Thyroid gland (tissue), 4 donors: Measurements from ENCODE around the gene ARHGAP18. TPM values are rescaled to one million over a fixed set of nuclear protein-coding genes. Genes with fewer than 3 reads are reported as not detected.

Experiments used
- DNase-seq, 2 donors: peaks; one replicate each; pipeline ENCODE4 v3.0.0-alpha.2; 2019
- H3K27ac ChIP-seq, 3 donors: fragments of 200-600 bp; sonication (generic); 1 replicate in 2 of 3; 2 replicates in 1 of 3; pipeline ENCODE4 v1.5.1; 2016 to 2019; ENCODE audit warnings: mild to moderate bottlenecking in 1 of 3, moderate library complexity in 1 of 3
- H3K27me3 ChIP-seq: fragments of 200-600 bp; sonication (generic); one replicate; pipeline ENCODE4 v1.5.1; 2019
- H3K36me3 ChIP-seq, 2 donors: fragments of 200-600 bp; sonication (generic); one replicate each; pipeline ENCODE4 v1.5.1; 2016 to 2019
- H3K4me1 ChIP-seq, 2 donors: fragments of 200-600 bp; sonication (generic); one replicate each; pipeline ENCODE4 v1.5.1; 2017 to 2019
- H3K4me3 ChIP-seq, 3 donors: fragments of 200-600 bp; sonication (generic); replicated peaks in 1 of 3; 1 replicate in 2 of 3; 2 replicates in 1 of 3; pipeline ENCODE4 v1.5.1; 2016; ENCODE audit warnings: mild to moderate bottlenecking in 1 of 3
- H3K9me3 ChIP-seq: fragments of 200-600 bp; sonication (generic); one replicate; pipeline ENCODE4 v1.5.1; 2017
- POLR2A ChIP-seq, 2 donors: fragments of 450-650 bp; IDR thresholded peaks; one replicate each; pipeline ENCODE4 v1.6.1; 2017; ENCODE audit warnings: antibody characterized with exemption in 2 of 2, mild to moderate bottlenecking in 2 of 2, moderate library complexity in 1 of 2
- WGBS, 2 donors: methylation state at CpG; one replicate each; pipeline ENCODE4 v1.1.5; 2017; 5-methylcytosine and 5-hydroxymethylcytosine counted together
- intact Hi-C: fragments of 100-400 bp; cut with DNase I; formaldehyde crosslinking; loops from one replicate; pipeline ENCODE4 v1.15.1; 2023
- total RNA-seq, 4 donors: library from RNA; depleted of rRNA; stranded (reverse); fragments of >200 nt; gene quantifications; one replicate each; pipeline ENCODE4 v1.2.3, GENCODE V29; 2016
- TF ChIP-seq, protein P1 (sequence below), 6 experiments: fragments of 200-600 bp in 3 of 6; fragments of 450-650 bp in 3 of 6; sonication (generic) in 3 of 6; IDR thresholded peaks; one replicate each; pipeline ENCODE4 v1.5.1; 2016 to 2019; ENCODE audit warnings: antibody characterized with exemption in 6 of 6, mild to moderate bottlenecking in 2 of 6, inconsistent platforms in 1 of 6, moderate library complexity in 1 of 6

ARHGAP18 gene
- total RNA-seq, 4 donors from 2014 or later, result 26.5 to 31.6 (median 28.3) TPM

DNA sequence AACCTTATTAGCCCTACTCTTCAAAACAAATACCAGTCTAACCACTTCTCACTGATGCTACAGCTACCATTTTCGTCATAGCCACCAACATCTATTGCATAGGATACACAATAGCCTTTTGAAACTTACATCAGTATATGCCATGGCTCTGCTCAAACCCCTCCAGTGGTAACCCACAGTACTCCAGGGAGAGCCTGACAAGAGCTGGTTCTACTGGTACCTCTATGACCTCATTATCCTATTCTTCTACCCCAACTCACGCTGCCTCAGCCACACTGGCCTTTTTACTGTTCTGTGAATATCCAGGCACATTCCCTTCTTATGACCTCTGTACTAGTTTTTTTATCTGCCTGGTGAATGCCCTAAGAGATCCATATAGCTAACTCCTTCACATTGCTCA, 157.6 kb downstream of the ARHGAP18 start:
- Histone ChIP-seq H3K27me3 (no peaks in the 10 kb centered on the region), H3K27ac (no peak overlapping the region), H3K4me3 (no peak overlapping the region), H3K36me3 (no peaks in the 10 kb centered on the region), H3K4me1 (no peaks in the 10 kb centered on the region), H3K9me3 (no peaks in the 10 kb centered on the region)
- TF ChIP-seq, protein P1, sequence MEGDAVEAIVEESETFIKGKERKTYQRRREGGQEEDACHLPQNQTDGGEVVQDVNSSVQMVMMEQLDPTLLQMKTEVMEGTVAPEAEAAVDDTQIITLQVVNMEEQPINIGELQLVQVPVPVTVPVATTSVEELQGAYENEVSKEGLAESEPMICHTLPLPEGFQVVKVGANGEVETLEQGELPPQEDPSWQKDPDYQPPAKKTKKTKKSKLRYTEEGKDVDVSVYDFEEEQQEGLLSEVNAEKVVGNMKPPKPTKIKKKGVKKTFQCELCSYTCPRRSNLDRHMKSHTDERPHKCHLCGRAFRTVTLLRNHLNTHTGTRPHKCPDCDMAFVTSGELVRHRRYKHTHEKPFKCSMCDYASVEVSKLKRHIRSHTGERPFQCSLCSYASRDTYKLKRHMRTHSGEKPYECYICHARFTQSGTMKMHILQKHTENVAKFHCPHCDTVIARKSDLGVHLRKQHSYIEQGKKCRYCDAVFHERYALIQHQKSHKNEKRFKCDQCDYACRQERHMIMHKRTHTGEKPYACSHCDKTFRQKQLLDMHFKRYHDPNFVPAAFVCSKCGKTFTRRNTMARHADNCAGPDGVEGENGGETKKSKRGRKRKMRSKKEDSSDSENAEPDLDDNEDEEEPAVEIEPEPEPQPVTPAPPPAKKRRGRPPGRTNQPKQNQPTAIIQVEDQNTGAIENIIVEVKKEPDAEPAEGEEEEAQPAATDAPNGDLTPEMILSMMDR (IDR thresholded peaks at IDR 0.05), result no peak
- no peak for TF ChIP-seq POLR2A (IDR thresholded peaks at IDR 0.05)
- 89 to 94% methylated on average over 2 of the region's 2 CpGs for WGBS, 2 donors
- no peak for DNase-seq
- intact Hi-C loops, result no loop called here

DNA sequence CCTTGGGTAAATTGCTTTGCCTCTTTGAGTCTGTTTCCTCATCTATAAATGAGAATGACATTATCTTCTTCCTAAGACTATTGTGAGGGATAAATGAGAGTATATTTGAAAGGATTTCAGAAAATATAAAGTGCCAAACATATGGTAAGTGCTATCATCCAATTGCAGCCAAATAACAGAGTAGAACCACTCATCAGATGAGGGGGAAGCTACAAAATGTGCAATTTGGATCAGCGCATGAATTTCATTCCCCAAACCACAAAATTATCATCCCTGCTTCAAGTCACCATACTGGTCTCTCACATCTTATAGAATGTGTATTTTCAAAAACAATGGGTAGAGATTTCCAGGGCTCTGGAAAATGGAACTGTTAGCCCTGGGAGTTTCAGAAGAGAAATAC, 158.5 kb downstream of the ARHGAP18 start:
- no peaks in the 10 kb centered on the region for H3K27me3 ChIP-seq
- no peak overlapping the region for H3K4me3 ChIP-seq
- no peaks in the 10 kb centered on the region for H3K9me3 ChIP-seq
- no peak overlapping the region for H3K27ac ChIP-seq
- 94 to 95% methylated on average over 1 of the region's 1 CpG for WGBS, 2 donors
- H3K4me1 ChIP-seq, result no peaks in the 10 kb centered on the region
- intact Hi-C loops, result no loop called here
- TF ChIP-seq, protein P1 (IDR thresholded peaks at IDR 0.05), result no peak
- TF ChIP-seq POLR2A (IDR thresholded peaks at IDR 0.05), result no peak
- DNase-seq, result no peak
- H3K36me3 ChIP-seq, result no peaks in the 10 kb centered on the region

DNA sequence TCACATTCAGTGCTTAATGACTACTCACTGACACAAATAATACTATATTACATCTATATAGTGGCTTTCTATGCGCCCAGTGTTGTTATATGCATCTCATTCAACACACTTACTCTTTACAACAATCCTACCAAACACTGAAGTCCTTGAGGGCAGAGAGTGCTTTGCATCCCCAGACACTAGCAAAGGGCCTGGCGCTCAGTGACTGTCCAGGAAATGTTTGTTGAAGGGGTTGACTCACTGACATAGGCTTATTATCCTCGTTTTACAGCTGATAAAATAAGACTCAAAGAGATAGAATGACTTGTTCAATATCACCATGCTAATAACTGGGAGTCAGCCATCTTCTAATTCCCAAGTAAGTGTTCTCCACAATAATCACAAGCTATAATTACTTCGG, 163.3 kb downstream of the ARHGAP18 start:
- WGBS, 2 donors, result 80% methylated on average over 4 of the region's 4 CpGs
- H3K27me3 ChIP-seq, result no peaks in the 10 kb centered on the region
- intact Hi-C loops, result no loop called here
- no peak overlapping the region for H3K27ac ChIP-seq
- no peak for DNase-seq
- H3K36me3 ChIP-seq, result no peaks in the 10 kb centered on the region
- H3K4me3 ChIP-seq, result no peak overlapping the region
- no peaks in the 10 kb centered on the region for H3K4me1 ChIP-seq
- no peak for TF ChIP-seq POLR2A (IDR thresholded peaks at IDR 0.05)
- TF ChIP-seq, protein P1 (IDR thresholded peaks at IDR 0.05), result no peak
- H3K9me3 ChIP-seq, result no peaks in the 10 kb centered on the region

DNA sequence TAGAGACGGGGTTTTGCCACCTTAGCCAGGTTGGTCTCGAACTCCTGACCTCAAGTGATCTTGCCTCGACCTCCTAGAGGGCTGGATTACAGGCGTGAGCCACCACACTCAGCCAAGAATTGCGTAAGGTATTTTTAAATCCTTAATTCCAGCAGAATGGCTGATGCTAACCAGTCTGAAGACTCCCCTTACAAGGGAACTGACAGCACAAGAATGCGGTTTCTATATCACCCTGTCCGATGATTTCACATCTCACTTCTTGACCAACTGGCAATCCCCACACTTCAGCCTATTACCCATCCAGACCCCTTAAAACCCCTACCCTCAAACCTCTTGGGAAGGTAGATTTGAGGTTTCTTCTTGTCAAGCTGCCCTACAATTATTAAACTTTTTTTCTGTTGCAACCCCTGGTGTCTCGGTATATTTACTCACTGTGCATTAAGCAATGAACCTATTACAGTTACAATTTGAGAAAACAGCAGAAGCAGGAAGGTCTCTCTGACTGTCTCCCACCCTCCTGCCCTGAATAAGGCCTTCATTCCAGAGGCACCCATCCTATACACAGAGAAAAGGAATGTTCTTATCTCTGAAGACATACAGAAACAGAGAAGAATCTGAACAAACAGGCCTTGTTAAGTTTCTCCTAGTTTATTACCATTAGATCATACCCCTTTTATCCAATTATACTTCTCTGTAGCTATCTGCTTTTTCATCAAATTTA, 164.9 kb downstream of the ARHGAP18 start:
- intact Hi-C loops, result no loop called here
- no peak for DNase-seq
- Histone ChIP-seq H3K4me1 (no peaks in the 10 kb centered on the region), H3K4me3 (no peak overlapping the region), H3K27ac (no peak overlapping the region), H3K27me3 (no peaks in the 10 kb centered on the region), H3K36me3 (no peaks in the 10 kb centered on the region), H3K9me3 (no peaks in the 10 kb centered on the region)
- TF ChIP-seq POLR2A (IDR thresholded peaks at IDR 0.05), result no peak
- TF ChIP-seq, protein P1 (IDR thresholded peaks at IDR 0.05), result no peak
- WGBS, 2 donors, result 96% methylated on average over 8 of the region's 8 CpGs

DNA sequence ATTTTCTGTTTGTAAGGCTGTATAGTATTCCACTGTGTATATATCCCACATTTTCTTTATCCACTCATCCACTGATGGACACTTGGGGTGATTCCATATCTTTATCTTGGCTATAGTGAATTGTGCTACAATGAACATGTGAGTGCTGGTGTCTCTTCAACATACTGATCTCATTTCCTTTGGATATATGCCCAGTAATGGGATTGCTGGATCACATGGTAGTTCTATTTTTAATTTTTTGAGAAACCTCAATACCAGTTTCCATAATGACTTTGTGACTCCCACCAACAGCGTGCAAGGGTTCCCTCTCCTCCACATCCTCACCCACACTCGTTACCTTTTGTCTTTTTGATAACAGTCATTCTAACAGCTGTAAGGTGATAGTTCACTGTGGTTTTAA, 166.0 kb downstream of the ARHGAP18 start:
- no peaks in the 10 kb centered on the region for H3K27me3 ChIP-seq
- TF ChIP-seq, protein P1 (IDR thresholded peaks at IDR 0.05), result no peak
- no peak for TF ChIP-seq POLR2A (IDR thresholded peaks at IDR 0.05)
- 93 to 94% methylated on average over 2 of the region's 2 CpGs for WGBS, 2 donors
- H3K4me1 ChIP-seq, result no peaks in the 10 kb centered on the region
- no peaks in the 10 kb centered on the region for H3K36me3 ChIP-seq
- no peaks in the 10 kb centered on the region for H3K9me3 ChIP-seq
- intact Hi-C loops, result no loop called here
- H3K27ac ChIP-seq, result no peak overlapping the region
- DNase-seq, result no peak
- H3K4me3 ChIP-seq, result no peak overlapping the region
